IMR-90 (cell line): Measurements from ENCODE around the gene PPP1R14C.

Experiments
- CEBPB ChIP-seq: IDR thresholded peaks from 2 replicates; pipeline ENCODE4 v1.6.1; 2012; ENCODE audit warnings: low read depth, low read length, improper control_type of control experiment
- MXI1 ChIP-seq: IDR thresholded peaks from 2 replicates; pipeline ENCODE4 v1.6.1; 2012; ENCODE audit warnings: low read depth, mild to moderate bottlenecking, low read length, moderate library complexity, borderline replicate concordance
- NFE2L2 ChIP-seq: fragments of 150-350 bp; IDR thresholded peaks from 2 replicates; pipeline ENCODE4 v1.6.1; 2016; ENCODE audit warnings: low read depth, mild to moderate bottlenecking, low read length
- POLR2A ChIP-seq: IDR thresholded peaks from 2 replicates; pipeline ENCODE4 v1.6.1; 2012; ENCODE audit warnings: mild to moderate bottlenecking, low read depth, low read length
- RAD21 ChIP-seq: IDR thresholded peaks from 2 replicates; pipeline ENCODE4 v1.6.1; 2012; ENCODE audit warnings: low read length, improper control_type of control experiment
- RCOR1 ChIP-seq: IDR thresholded peaks from 2 replicates; pipeline ENCODE4 v1.6.1; 2012; ENCODE audit warnings: mild to moderate bottlenecking, low read length, improper control_type of control experiment; ENCODE audit not compliant: insufficient replicate concordance
- SMC3 ChIP-seq: fragments of 150-350 bp; IDR thresholded peaks from 2 replicates; pipeline ENCODE4 v1.6.1; 2016; ENCODE audit warnings: low read depth, mild to moderate bottlenecking, antibody characterized with exemption, low read length, moderate library complexity
- TF ChIP-seq, protein P1 (sequence below): conservative IDR thresholded peaks from 2 replicates; pipeline ENCODE4 v1.5.1; 2012; ENCODE audit warnings: mild to moderate bottlenecking, low read depth, low read length, improper control_type of control experiment

DNA sequence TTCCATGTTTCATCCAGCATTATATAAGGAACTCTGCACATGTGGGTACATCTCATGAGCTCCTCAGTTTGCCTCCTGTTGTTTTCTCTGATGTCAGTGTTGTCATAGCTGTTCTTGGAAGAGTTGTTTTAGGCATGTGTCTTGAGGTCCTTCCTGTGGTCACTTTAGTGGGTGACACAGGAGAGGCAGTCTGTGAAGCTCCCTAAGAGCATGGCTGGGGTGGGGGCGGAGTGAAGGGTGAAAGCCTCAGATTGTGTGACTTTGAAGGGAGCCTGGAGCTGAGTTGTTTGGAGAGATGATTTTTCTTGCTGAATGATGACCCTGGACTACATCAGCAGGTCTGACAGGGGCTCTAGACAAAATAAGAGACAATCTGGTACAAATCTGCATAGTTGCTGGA, 37.7 kb downstream of the PPP1R14C start:
- no peak for TF ChIP-seq POLR2A
- TF ChIP-seq, protein P1, sequence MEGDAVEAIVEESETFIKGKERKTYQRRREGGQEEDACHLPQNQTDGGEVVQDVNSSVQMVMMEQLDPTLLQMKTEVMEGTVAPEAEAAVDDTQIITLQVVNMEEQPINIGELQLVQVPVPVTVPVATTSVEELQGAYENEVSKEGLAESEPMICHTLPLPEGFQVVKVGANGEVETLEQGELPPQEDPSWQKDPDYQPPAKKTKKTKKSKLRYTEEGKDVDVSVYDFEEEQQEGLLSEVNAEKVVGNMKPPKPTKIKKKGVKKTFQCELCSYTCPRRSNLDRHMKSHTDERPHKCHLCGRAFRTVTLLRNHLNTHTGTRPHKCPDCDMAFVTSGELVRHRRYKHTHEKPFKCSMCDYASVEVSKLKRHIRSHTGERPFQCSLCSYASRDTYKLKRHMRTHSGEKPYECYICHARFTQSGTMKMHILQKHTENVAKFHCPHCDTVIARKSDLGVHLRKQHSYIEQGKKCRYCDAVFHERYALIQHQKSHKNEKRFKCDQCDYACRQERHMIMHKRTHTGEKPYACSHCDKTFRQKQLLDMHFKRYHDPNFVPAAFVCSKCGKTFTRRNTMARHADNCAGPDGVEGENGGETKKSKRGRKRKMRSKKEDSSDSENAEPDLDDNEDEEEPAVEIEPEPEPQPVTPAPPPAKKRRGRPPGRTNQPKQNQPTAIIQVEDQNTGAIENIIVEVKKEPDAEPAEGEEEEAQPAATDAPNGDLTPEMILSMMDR, result no peak
- TF ChIP-seq SMC3, result no peak
- no peak for TF ChIP-seq CEBPB
- TF ChIP-seq RAD21, result no peak
- no peak for TF ChIP-seq MXI1
- TF ChIP-seq NFE2L2, result no peak
- TF ChIP-seq RCOR1, result no peak
